IMR-90 (cell line): Measurements from ENCODE around the gene SSX4.
"Not testable (repeated sequence)": the region's sequence is repeated elsewhere in the genome, so short reads cannot be mapped to it uniquely, and the experiment has no call there.

Source experiments
- ELK1 ChIP-seq: fragments of 150-350 bp; IDR thresholded peaks from 2 replicates; pipeline ENCODE4 v1.6.1; 2016; ENCODE audit warnings: low read depth, mild to moderate bottlenecking, low read length, moderate library complexity, borderline replicate concordance
- MAFK ChIP-seq: IDR thresholded peaks from 2 replicates; pipeline ENCODE4 v1.6.1; 2012; ENCODE audit warnings: low read depth, low read length, improper control_type of control experiment
- POLR2A ChIP-seq: IDR thresholded peaks from 2 replicates; pipeline ENCODE4 v1.6.1; 2012; ENCODE audit warnings: mild to moderate bottlenecking, low read depth, low read length
- RAD21 ChIP-seq: IDR thresholded peaks from 2 replicates; pipeline ENCODE4 v1.6.1; 2012; ENCODE audit warnings: low read length, improper control_type of control experiment
- USF2 ChIP-seq: fragments of 150-350 bp; IDR thresholded peaks from 2 replicates; pipeline ENCODE4 v1.6.1; 2017; ENCODE audit warnings: mild to moderate bottlenecking, antibody characterized with exemption, low read length, low read depth

- not testable (repeated sequence) for TF ChIP-seq POLR2A, MAFK, ELK1, USF2, RAD21
Observed at GRCh38 chrX:48346059-48346458, 37.3 kb upstream of the SSX4 start.
